ENCODE results near the gene HOXB4. TPM values are rescaled to one million over a fixed set of nuclear protein-coding genes. Genes with fewer than 3 reads are reported as not detected.

The HOXB4 gene
- total and polyA plus RNA-seq, 12 donors: 1.7 to 9.8 (median 3.4) TPM

DNA sequence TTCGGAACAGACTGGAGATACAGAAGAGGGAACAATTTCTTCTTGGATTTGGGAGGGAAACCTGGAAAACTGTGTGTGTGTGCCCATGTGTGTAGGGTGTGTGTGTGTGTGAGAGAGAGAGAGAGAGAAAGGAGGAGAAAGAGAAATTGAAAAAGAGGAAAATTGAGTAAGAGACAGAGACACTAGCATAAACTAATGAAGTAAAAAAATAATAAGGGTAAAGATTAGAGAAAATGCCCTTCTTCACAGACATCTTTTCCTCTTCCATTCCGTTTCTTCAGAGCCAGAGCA lies 19.4 kb downstream of the HOXB4 start:
- 81 to 85% (median 82%) methylated on average over 2 of the region's 2 CpGs for WGBS, 4 donors
- peaks cover 0 to 42% of the 10 kb centered on the region in 2 donors for H3K4me1 ChIP-seq (replicated peaks in 1 of 2)
- intact Hi-C loops (cut with DNase I): no loop called here
- H3K36me3 ChIP-seq (replicated peaks in 1 of 2): no peaks in the 10 kb centered on the region
- no peak for DNase-seq
- TF ChIP-seq, protein P1, sequence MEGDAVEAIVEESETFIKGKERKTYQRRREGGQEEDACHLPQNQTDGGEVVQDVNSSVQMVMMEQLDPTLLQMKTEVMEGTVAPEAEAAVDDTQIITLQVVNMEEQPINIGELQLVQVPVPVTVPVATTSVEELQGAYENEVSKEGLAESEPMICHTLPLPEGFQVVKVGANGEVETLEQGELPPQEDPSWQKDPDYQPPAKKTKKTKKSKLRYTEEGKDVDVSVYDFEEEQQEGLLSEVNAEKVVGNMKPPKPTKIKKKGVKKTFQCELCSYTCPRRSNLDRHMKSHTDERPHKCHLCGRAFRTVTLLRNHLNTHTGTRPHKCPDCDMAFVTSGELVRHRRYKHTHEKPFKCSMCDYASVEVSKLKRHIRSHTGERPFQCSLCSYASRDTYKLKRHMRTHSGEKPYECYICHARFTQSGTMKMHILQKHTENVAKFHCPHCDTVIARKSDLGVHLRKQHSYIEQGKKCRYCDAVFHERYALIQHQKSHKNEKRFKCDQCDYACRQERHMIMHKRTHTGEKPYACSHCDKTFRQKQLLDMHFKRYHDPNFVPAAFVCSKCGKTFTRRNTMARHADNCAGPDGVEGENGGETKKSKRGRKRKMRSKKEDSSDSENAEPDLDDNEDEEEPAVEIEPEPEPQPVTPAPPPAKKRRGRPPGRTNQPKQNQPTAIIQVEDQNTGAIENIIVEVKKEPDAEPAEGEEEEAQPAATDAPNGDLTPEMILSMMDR (IDR thresholded peaks at IDR 0.05): no peak
- TF ChIP-seq POLR2A (IDR thresholded peaks at IDR 0.05): no peak
- no peak overlapping the region for H3K4me3 ChIP-seq
- no peaks in the 10 kb centered on the region for H3K27me3 ChIP-seq
- H3K9me3 ChIP-seq (replicated peaks in 1 of 3): no peaks in the 10 kb centered on the region
- H3K27ac ChIP-seq: no peak overlapping the region

DNA sequence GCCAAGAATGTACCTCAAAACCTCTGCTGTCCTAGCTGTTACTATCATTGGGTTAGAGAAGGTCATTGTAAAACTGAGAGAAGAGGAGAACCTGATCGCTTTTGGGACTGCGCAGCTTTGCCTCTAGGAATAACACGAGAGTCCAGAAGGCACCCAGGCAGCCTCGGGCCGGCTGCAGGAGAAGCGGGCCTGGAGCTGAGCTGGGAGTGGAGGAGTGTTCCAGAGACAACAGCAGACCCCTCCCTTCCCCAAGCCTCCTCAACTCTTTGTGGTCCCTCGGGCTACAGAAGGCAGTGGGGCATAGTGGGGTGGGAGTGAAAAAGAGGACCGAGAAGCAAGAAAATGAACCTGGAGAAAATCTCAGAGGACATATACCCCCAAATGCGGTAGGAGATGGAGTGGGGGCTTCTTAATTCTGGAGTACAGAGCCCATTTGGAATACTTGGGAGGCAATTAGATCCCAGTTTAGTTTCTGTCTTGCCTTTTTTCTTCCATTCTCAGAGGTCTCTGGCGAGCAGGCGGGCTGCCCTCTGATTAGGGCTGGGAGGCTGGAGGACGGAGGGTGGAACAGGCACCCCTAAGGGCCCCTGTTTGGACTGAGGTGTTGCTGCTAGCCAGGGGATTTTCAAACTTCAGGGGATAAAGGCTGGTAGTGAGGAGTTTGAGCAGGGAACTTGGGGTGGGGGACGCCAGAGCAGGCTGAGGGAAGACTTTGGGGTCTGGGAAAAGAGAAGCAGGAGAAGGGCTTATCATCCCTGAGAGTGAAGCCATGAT lies 19.9 kb downstream of the HOXB4 start:
- no peaks in the 10 kb centered on the region for H3K27me3 ChIP-seq
- H3K27ac ChIP-seq: peak overlapping the region in 1 of 5 donors; percentile 89
- no peak overlapping the region for H3K4me3 ChIP-seq
- 79 to 85% (median 81%) methylated on average over 13 of the region's 13 CpGs for WGBS, 4 donors
- no peaks in the 10 kb centered on the region for H3K9me3 ChIP-seq (replicated peaks in 1 of 3)
- no peaks in the 10 kb centered on the region for H3K36me3 ChIP-seq (replicated peaks in 1 of 2)
- DNase-seq: no peak
- no peak for TF ChIP-seq POLR2A (IDR thresholded peaks at IDR 0.05)
- TF ChIP-seq, protein P1 (IDR thresholded peaks at IDR 0.05): no peak
- H3K4me1 ChIP-seq (replicated peaks in 1 of 2): peaks cover 0 to 37% of the 10 kb centered on the region in 2 donors
- intact Hi-C loops (cut with DNase I): no loop called here

- intact Hi-C loops (cut with DNase I): no loop called here
- Histone ChIP-seq H3K4me1 (replicated peaks in 1 of 2) (peaks cover 0 to 39% of the 10 kb centered on the region in 2 donors), H3K27me3 (no peaks in the 10 kb centered on the region), H3K27ac (peak overlapping the region in 3 of 5 donors; percentile 13 to 89 (median 76)), H3K36me3 (replicated peaks in 1 of 2) (no peaks in the 10 kb centered on the region), H3K4me3 (no peak overlapping the region), H3K9me3 (replicated peaks in 1 of 3) (no peaks in the 10 kb centered on the region)
- DNase-seq: peak in 1 of 7 donors; percentile 6
- TF ChIP-seq, protein P1 (IDR thresholded peaks at IDR 0.05): no peak
- no peak for TF ChIP-seq POLR2A (IDR thresholded peaks at IDR 0.05)
- 38 to 62% (median 48%) methylated on average over 7 of the region's 7 CpGs for WGBS, 4 donors
Measured at GRCh38 chr17:48556576-48557401, 21.4 kb downstream of the HOXB4 start.

- H3K36me3 ChIP-seq (replicated peaks in 1 of 2): no peaks in the 10 kb centered on the region
- no peak for TF ChIP-seq POLR2A (IDR thresholded peaks at IDR 0.05)
- TF ChIP-seq, protein P1 (IDR thresholded peaks at IDR 0.05): no peak
- peak in 1 of 7 donors; percentile 12 for DNase-seq
- peak overlapping the region in 4 of 5 donors; percentile 30 to 89 (median 74) for H3K27ac ChIP-seq
- H3K9me3 ChIP-seq (replicated peaks in 1 of 3): no peaks in the 10 kb centered on the region
- 48 to 68% (median 58%) methylated on average over 5 of the region's 5 CpGs for WGBS, 4 donors
- no peaks in the 10 kb centered on the region for H3K27me3 ChIP-seq
- intact Hi-C loops (cut with DNase I): no loop called here
- no peak overlapping the region for H3K4me3 ChIP-seq
- peaks cover 0 to 39% of the 10 kb centered on the region in 2 donors for H3K4me1 ChIP-seq (replicated peaks in 1 of 2)
Measured at GRCh38 chr17:48556229-48556575, 21.9 kb downstream of the HOXB4 start.

Data from adrenal gland (tissue), 12 donors.